Trophoblast cell (in vitro differentiated cells and primary cell): Measurements from ENCODE around the gene AFF4.

ENCODE experiments used
- DNase-seq, 2 donors: peaks; one replicate each; pipeline ENCODE4 v3.0.0-alpha.2; 2016
- H2AFZ ChIP-seq: 2 replicates; pipeline ENCODE4 v1.6.1; 2013; ENCODE audit warnings: low read length, moderate library complexity, mild to moderate bottlenecking; ENCODE audit not compliant: insufficient read depth, poor library complexity
- H2AK5ac ChIP-seq: 2 replicates; pipeline ENCODE4 v1.6.1; 2013; ENCODE audit warnings: mild to moderate bottlenecking, low read length
- H2BK120ac ChIP-seq: 2 replicates; pipeline ENCODE4 v1.6.1; 2013; ENCODE audit warnings: low read length, mild to moderate bottlenecking, moderate library complexity; ENCODE audit not compliant: insufficient read depth, poor library complexity
- H2BK12ac ChIP-seq: 2 replicates; pipeline ENCODE4 v1.6.1; 2013; ENCODE audit warnings: mild to moderate bottlenecking, low read length, moderate library complexity
- H2BK5ac ChIP-seq: 2 replicates; pipeline ENCODE4 v1.6.1; 2013; ENCODE audit warnings: low read length, low read depth, moderate library complexity, mild to moderate bottlenecking; ENCODE audit not compliant: poor library complexity
- H3K14ac ChIP-seq: 2 replicates; pipeline ENCODE4 v1.6.1; 2013; ENCODE audit warnings: mild to moderate bottlenecking, low read length
- H3K18ac ChIP-seq: 2 replicates; pipeline ENCODE4 v1.6.1; 2013; ENCODE audit warnings: mild to moderate bottlenecking, low read length
- H3K23ac ChIP-seq: 2 replicates; pipeline ENCODE4 v1.6.1; 2013; ENCODE audit warnings: low read length
- H3K27ac ChIP-seq: 2 replicates; pipeline ENCODE4 v1.5.1; 2013; ENCODE audit warnings: low read depth, mild to moderate bottlenecking, inconsistent platforms, low read length, moderate library complexity
- H3K27me3 ChIP-seq: 2 replicates; pipeline ENCODE4 v1.6.1; 2013; ENCODE audit warnings: inconsistent platforms, mild to moderate bottlenecking, low read length, moderate library complexity; ENCODE audit not compliant: insufficient read depth
- H3K36me3 ChIP-seq, 2 experiments: 1 replicate in 1 of 2; 2 replicates in 1 of 2; pipeline ENCODE4 v1.6.1; 2013; ENCODE audit warnings: low read length in 2 of 2, mild to moderate bottlenecking in 2 of 2, moderate library complexity in 1 of 2; ENCODE audit not compliant: insufficient read depth in 2 of 2, control insufficient read depth in 1 of 2
- H3K4ac ChIP-seq: 2 replicates; pipeline ENCODE4 v1.6.1; 2013; ENCODE audit warnings: low read depth, mild to moderate bottlenecking, low read length, moderate library complexity
- H3K4me1 ChIP-seq, 2 experiments: 1 replicate in 1 of 2; 2 replicates in 1 of 2; pipeline ENCODE4 v1.6.1; 2013; ENCODE audit warnings: low read length in 2 of 2, mild to moderate bottlenecking in 2 of 2, moderate library complexity in 1 of 2; ENCODE audit not compliant: insufficient read depth in 2 of 2, control insufficient read depth in 1 of 2
- H3K4me2 ChIP-seq: 2 replicates; pipeline ENCODE4 v1.6.1; 2013; ENCODE audit warnings: inconsistent platforms, mild to moderate bottlenecking, low read length, moderate library complexity
- H3K4me3 ChIP-seq: 2 replicates; pipeline ENCODE4 v1.5.1; 2013; ENCODE audit warnings: mild to moderate bottlenecking, low read depth, low read length, inconsistent platforms
- H3K79me1 ChIP-seq: one replicate; pipeline ENCODE4 v1.6.1; 2013; ENCODE audit warnings: low read length
- H3K79me2 ChIP-seq: 2 replicates; pipeline ENCODE4 v1.6.1; 2013; ENCODE audit warnings: low read length, mild to moderate bottlenecking; ENCODE audit not compliant: control insufficient read depth, insufficient read depth, poor library complexity
- H3K9ac ChIP-seq: 2 replicates; pipeline ENCODE4 v1.6.1; 2013; ENCODE audit warnings: mild to moderate bottlenecking, low read length
- H3K9me3 ChIP-seq: 2 replicates; pipeline ENCODE4 v1.6.1; 2013; ENCODE audit warnings: low read depth, mild to moderate bottlenecking, control low read depth, inconsistent platforms, low read length; ENCODE audit not compliant: insufficient read depth
- H4K12ac ChIP-seq: 2 replicates; pipeline ENCODE4 v1.6.1; 2013; ENCODE audit warnings: low read depth, mild to moderate bottlenecking, low read length, moderate library complexity
- H4K8ac ChIP-seq: 2 replicates; pipeline ENCODE4 v1.6.1; 2013; ENCODE audit warnings: low read depth, mild to moderate bottlenecking, low read length, moderate library complexity
- H4K91ac ChIP-seq: one replicate; pipeline ENCODE4 v1.6.1; 2013; ENCODE audit warnings: low read depth, mild to moderate bottlenecking, low read length, moderate library complexity
- WGBS: extraction: QIAGEN DNeasy Blood & Tissue Kit; methylation state at CpG from one replicate; pipeline ENCODE4 v1.1.7; 2013; ENCODE audit warnings: missing lambda C conversion rate; ENCODE audit not compliant: insufficient read length, insufficient coverage; ENCODE audit errors: extremely low coverage; 5-methylcytosine and 5-hydroxymethylcytosine counted together

Gene AFF4

DNA sequence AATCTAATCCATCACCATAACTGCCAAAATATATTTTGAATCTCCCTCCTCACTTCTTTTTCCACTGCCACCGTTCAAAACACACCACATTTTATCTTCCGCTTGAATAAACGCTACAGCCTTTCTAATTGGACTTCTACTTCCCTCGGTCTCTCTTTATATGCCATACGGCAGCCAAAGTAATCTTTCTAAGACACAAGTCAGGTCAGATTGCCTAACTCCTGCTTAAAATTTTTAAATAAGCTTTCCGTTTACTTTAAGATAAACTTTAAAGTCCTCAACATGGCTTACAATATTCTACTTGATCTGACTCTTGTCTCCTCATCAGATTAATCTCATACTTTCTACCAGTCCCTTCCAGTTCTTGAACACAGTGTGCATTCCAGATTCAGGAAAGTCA, 9.7 kb downstream of the AFF4 start:
- Histone ChIP-seq H3K79me1 (no peaks in the 10 kb centered on the region), H2AK5ac (no peak overlapping the region), H2BK12ac (no peak overlapping the region), H3K23ac (no peak overlapping the region), H3K9me3 (peaks cover 4% of the 10 kb centered on the region), H2AFZ (no peak overlapping the region), H3K18ac (no peak overlapping the region), H3K4me2 (no peak overlapping the region), H3K4ac (peak overlapping the region; percentile 92), H3K9ac (no peak overlapping the region), H2BK5ac (no peak overlapping the region), H3K4me1 (no peaks in the 10 kb centered on the region), H4K91ac (no peak overlapping the region), H4K12ac (no peak overlapping the region), H3K14ac (no peak overlapping the region), H2BK120ac (no peak overlapping the region), H3K27me3 (no peaks in the 10 kb centered on the region), H3K79me2 (peaks cover 36% of the 10 kb centered on the region), H4K8ac (no peak overlapping the region), H3K4me3 (no peak overlapping the region), H3K27ac (no peak overlapping the region), H3K36me3 (peaks cover 11 to 14% of the 10 kb centered on the region in 2 experiments)
- no peak for DNase-seq
- WGBS: 100% methylated on average over 1 of the region's 6 CpGs

GRCh38 chr5:132952829-132953228, 10.6 kb downstream of the AFF4 start:
- Histone ChIP-seq H3K4me2 (no peak overlapping the region), H3K36me3 (peaks cover 11 to 14% of the 10 kb centered on the region in 2 experiments), H2AFZ (no peak overlapping the region), H3K27me3 (no peaks in the 10 kb centered on the region), H2AK5ac (no peak overlapping the region), H3K27ac (no peak overlapping the region), H4K8ac (no peak overlapping the region), H2BK12ac (no peak overlapping the region), H3K79me2 (peaks cover 37% of the 10 kb centered on the region), H3K18ac (no peak overlapping the region), H4K12ac (no peak overlapping the region), H3K4ac (peak overlapping the region; percentile 46), H3K4me3 (no peak overlapping the region), H4K91ac (no peak overlapping the region), H3K23ac (no peak overlapping the region), H3K9ac (no peak overlapping the region), H2BK5ac (no peak overlapping the region), H3K14ac (no peak overlapping the region), H3K79me1 (no peaks in the 10 kb centered on the region), H3K4me1 (peaks cover 0 to 3% of the 10 kb centered on the region in 2 experiments), H2BK120ac (no peak overlapping the region), H3K9me3 (peaks cover 4% of the 10 kb centered on the region)
- DNase-seq: peak; percentile 49 to 73
- no CpG with 5 or more reads among the region's 2 CpGs for WGBS

DNA sequence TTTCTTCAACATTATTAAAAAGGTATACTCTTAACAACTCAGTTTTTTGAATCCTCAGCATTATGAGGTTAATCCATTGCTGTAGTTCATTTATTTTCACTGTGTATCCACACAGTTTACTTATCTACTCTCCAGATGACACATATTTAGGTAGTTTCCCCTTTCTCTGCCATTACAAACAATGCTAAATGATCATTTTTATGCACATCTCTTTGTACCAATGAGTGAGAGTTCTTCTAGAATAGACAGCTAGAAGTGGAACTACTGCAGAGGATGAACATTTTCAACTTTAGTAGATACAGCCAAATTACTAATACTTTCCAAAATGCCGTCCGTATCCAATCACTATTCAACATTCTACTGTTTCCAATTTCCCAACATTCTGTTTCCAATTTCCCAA, 11.5 kb downstream of the AFF4 start:
- H3K9me3 ChIP-seq: peaks cover 4% of the 10 kb centered on the region
- no peak overlapping the region for H3K4me3 ChIP-seq
- H2AK5ac ChIP-seq: no peak overlapping the region
- H3K36me3 ChIP-seq: peaks cover 11 to 14% of the 10 kb centered on the region in 2 experiments
- H3K27ac ChIP-seq: no peak overlapping the region
- peaks cover 38% of the 10 kb centered on the region for H3K79me2 ChIP-seq
- no peak overlapping the region for H3K4ac ChIP-seq
- peaks cover 0 to 3% of the 10 kb centered on the region in 2 experiments for H3K4me1 ChIP-seq
- H2BK5ac ChIP-seq: no peak overlapping the region
- 100% methylated on average over 2 of the region's 2 CpGs for WGBS
- no peak overlapping the region for H2AFZ ChIP-seq
- H3K4me2 ChIP-seq: no peak overlapping the region
- H2BK120ac ChIP-seq: no peak overlapping the region
- H4K12ac ChIP-seq: no peak overlapping the region
- H4K91ac ChIP-seq: no peak overlapping the region
- no peak overlapping the region for H4K8ac ChIP-seq
- H3K14ac ChIP-seq: no peak overlapping the region
- H3K18ac ChIP-seq: no peak overlapping the region
- H3K23ac ChIP-seq: no peak overlapping the region
- no peaks in the 10 kb centered on the region for H3K79me1 ChIP-seq
- no peaks in the 10 kb centered on the region for H3K27me3 ChIP-seq
- DNase-seq: no peak
- no peak overlapping the region for H3K9ac ChIP-seq
- H2BK12ac ChIP-seq: no peak overlapping the region

DNA sequence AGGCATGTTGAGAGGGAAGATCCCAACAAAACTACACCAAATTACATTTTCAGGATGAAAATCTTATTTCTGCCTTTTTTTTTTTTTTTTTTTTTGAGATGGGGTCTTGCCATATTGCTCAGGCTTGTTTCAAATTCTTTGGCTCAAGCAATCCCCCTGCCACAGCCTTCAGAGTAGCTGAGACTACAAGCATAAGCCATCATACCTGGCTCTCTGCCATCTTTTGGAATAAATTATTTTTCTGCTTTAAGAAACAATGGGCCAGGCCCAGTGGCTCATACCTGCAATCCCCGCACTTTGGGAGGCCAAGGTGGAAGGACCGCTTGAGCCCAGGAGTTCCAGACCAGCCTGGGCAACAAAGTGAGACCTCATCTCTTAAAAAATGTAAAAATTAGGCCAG, 14.3 kb downstream of the AFF4 start:
- peaks cover 36% of the 10 kb centered on the region for H3K79me2 ChIP-seq
- peak overlapping the region; percentile 97 for H3K4ac ChIP-seq
- no CpG with 5 or more reads among the region's 2 CpGs for whole genome bisulfite sequencing
- no peak overlapping the region for H4K8ac ChIP-seq
- H4K12ac ChIP-seq: no peak overlapping the region
- no peak overlapping the region for H2BK12ac ChIP-seq
- H3K27ac ChIP-seq: no peak overlapping the region
- DNase-seq: no peak
- H3K23ac ChIP-seq: no peak overlapping the region
- H3K4me1 ChIP-seq: peaks cover 0 to 3% of the 10 kb centered on the region in 2 experiments
- H3K4me3 ChIP-seq: no peak overlapping the region
- H2BK120ac ChIP-seq: no peak overlapping the region
- H2AK5ac ChIP-seq: no peak overlapping the region
- H4K91ac ChIP-seq: no peak overlapping the region
- no peak overlapping the region for H3K14ac ChIP-seq
- H3K9ac ChIP-seq: no peak overlapping the region
- peaks cover 2 to 5% of the 10 kb centered on the region in 2 experiments for H3K36me3 ChIP-seq
- no peaks in the 10 kb centered on the region for H3K9me3 ChIP-seq
- H3K4me2 ChIP-seq: no peak overlapping the region
- H2AFZ ChIP-seq: no peak overlapping the region
- no peaks in the 10 kb centered on the region for H3K27me3 ChIP-seq
- H3K79me1 ChIP-seq: no peaks in the 10 kb centered on the region
- H3K18ac ChIP-seq: no peak overlapping the region
- H2BK5ac ChIP-seq: no peak overlapping the region
